Measurements from ENCODE around the gene FTO. TPM values are rescaled to one million over a fixed set of nuclear protein-coding genes. Genes with fewer than 3 reads are reported as not detected.
A peak's percentile ranks its signal among the peaks of the same experiment; 100 is the strongest.
"Not testable (repeated sequence)": the region's sequence is repeated elsewhere in the genome, so short reads cannot be mapped to it uniquely, and the experiment has no call there.

Gene FTO
- total RNA-seq, 1 donor from 2014 or later, result 119 TPM

- no peak for DNase-seq
These were observed 161.0 kb downstream of the FTO start for GRCh38 chr16:53864819-53865493.

GRCh38 chr16:53865494-53865863 is 161.5 kb downstream of the FTO start:
- no peak for DNase-seq

- no peak for DNase-seq
These were observed 162.6 kb downstream of the FTO start for GRCh38 chr16:53866520-53866919.

- DNase-seq, result no peak
These were observed 166.9 kb downstream of the FTO start for GRCh38 chr16:53870831-53871230.

- DNase-seq, result no peak
These were observed 168.6 kb downstream of the FTO start for GRCh38 chr16:53872248-53873221.

GRCh38 chr16:53876811-53877210 is 172.9 kb downstream of the FTO start:
- DNase-seq, result no peak

- DNase-seq, result no peak
These were observed 174.3 kb downstream of the FTO start for GRCh38 chr16:53878216-53878615.

GRCh38 chr16:53881371-53881770 is 177.4 kb downstream of the FTO start:
- no peak for DNase-seq

GRCh38 chr16:53882310-53882709 is 178.4 kb downstream of the FTO start:
- DNase-seq, result no peak

GRCh38 chr16:53884748-53885147 is 180.8 kb downstream of the FTO start:
- no peak for DNase-seq

GRCh38 chr16:53886482-53887378 is 182.8 kb downstream of the FTO start:
- DNase-seq, result no peak

GRCh38 chr16:53888222-53888621 is 184.3 kb downstream of the FTO start:
- no peak for DNase-seq

- not testable (repeated sequence) for DNase-seq
These were observed 186.9 kb downstream of the FTO start for GRCh38 chr16:53890877-53891276.

- DNase-seq, result no peak
These were observed 187.6 kb downstream of the FTO start for GRCh38 chr16:53891409-53892139.

- peak; percentile 88 for DNase-seq
These were observed 188.2 kb downstream of the FTO start for GRCh38 chr16:53892155-53892554.

GRCh38 chr16:53893731-53894435 is 189.9 kb downstream of the FTO start:
- DNase-seq, result no peak

- no peak for DNase-seq
These were observed 190.7 kb downstream of the FTO start for GRCh38 chr16:53894686-53895085.

GRCh38 chr16:53895433-53895832 is 191.5 kb downstream of the FTO start:
- DNase-seq, result no peak

GRCh38 chr16:53895851-53896250 is 191.9 kb downstream of the FTO start:
- DNase-seq, result no peak

- peak; percentile 86 for DNase-seq
These were observed 192.8 kb downstream of the FTO start for GRCh38 chr16:53896722-53897121.

GRCh38 chr16:53898993-53899392 is 195.0 kb downstream of the FTO start:
- DNase-seq, result no peak

All from tongue (tissue), 2 donors.